ENCODE results near the gene TRABD2A.

TRABD2A gene

DNA sequence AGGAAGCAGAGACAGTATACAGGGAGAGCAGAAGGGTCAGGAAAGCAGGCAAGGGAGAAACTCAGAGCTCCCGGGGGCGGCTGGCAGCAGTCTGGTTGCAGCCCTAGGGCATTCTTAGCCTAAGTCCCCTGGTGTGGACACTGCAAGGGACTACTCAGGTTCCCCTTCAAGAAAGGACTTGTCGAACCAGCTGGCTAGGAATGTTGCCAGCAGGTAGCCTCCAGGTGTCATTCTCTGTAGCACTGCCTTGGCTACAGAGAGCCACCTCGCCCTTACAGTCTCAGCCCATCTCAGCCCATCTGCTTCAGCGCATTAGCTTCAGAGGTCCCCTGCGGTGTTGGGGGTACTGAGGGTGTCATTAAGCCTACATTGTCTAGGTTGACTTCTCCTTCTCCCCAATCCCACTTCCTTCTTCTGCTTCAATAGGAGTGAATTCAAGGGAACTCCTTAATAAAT, 13.3 kb upstream of the TRABD2A start:
- TF ChIP-seq, protein P1, sequence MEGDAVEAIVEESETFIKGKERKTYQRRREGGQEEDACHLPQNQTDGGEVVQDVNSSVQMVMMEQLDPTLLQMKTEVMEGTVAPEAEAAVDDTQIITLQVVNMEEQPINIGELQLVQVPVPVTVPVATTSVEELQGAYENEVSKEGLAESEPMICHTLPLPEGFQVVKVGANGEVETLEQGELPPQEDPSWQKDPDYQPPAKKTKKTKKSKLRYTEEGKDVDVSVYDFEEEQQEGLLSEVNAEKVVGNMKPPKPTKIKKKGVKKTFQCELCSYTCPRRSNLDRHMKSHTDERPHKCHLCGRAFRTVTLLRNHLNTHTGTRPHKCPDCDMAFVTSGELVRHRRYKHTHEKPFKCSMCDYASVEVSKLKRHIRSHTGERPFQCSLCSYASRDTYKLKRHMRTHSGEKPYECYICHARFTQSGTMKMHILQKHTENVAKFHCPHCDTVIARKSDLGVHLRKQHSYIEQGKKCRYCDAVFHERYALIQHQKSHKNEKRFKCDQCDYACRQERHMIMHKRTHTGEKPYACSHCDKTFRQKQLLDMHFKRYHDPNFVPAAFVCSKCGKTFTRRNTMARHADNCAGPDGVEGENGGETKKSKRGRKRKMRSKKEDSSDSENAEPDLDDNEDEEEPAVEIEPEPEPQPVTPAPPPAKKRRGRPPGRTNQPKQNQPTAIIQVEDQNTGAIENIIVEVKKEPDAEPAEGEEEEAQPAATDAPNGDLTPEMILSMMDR (IDR thresholded peaks at IDR 0.05; ENCODE audit: low read depth, low read length), result no peak
- no peak for DNase-seq (ENCODE audit: extremely low read depth, low read depth)

DNA sequence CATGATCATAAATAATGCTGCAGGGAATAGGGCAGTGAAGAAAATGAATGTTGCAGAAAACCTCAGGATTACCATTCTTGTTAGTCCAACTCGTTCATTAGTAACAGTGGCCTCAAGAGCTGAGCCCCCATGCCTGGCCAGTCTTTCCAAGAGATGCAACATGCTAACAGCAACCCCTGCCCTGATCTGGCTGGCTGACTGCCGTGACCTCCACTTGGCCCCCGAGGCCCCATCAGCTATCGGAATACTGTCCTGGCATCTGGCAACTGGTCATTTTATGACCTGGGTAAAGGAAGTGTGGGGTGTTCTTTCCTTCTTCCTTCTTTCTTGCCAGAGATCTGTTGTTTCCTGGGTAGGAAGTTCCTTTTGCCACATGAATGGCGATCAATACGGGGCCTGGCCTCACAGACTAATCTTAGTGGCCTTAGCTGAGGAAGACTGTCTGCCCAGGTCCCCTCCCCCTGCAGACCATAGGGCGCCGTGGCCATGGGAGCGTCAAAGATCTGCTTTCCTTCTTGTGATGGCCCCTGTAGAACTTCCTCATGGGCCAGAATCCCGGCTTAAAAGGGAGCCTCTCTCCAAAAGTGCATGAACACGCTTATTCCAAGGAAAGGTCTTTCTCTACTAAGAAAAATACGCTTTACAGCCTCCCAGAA, 10.6 kb upstream of the TRABD2A start:
- TF ChIP-seq, protein P1 (IDR thresholded peaks at IDR 0.05; ENCODE audit: low read depth, low read length), result no peak
- DNase-seq (ENCODE audit: extremely low read depth, low read depth), result no peak

DNA sequence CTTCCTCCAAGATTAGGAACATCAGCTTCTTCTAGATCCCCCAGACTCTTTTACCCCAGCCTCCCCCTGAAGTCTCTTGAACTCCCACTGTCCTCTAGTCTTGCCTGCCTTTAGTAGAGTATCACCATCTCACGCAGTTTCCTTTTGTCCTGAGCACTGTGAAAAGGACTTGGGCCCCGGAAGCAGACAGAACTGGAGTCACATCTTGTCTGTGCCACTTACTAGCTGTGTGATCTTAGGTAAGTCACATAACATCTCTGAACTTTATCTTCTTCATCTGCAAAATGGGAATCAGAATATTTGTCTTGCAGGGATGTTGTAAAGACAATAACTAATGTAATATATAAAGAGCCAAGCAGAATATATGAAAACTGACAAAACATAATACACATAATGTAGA, 8.4 kb upstream of the TRABD2A start:
- TF ChIP-seq, protein P1 (IDR thresholded peaks at IDR 0.05; ENCODE audit: low read depth, low read length), result no peak
- DNase-seq (ENCODE audit: extremely low read depth, low read depth), result no peak

DNA sequence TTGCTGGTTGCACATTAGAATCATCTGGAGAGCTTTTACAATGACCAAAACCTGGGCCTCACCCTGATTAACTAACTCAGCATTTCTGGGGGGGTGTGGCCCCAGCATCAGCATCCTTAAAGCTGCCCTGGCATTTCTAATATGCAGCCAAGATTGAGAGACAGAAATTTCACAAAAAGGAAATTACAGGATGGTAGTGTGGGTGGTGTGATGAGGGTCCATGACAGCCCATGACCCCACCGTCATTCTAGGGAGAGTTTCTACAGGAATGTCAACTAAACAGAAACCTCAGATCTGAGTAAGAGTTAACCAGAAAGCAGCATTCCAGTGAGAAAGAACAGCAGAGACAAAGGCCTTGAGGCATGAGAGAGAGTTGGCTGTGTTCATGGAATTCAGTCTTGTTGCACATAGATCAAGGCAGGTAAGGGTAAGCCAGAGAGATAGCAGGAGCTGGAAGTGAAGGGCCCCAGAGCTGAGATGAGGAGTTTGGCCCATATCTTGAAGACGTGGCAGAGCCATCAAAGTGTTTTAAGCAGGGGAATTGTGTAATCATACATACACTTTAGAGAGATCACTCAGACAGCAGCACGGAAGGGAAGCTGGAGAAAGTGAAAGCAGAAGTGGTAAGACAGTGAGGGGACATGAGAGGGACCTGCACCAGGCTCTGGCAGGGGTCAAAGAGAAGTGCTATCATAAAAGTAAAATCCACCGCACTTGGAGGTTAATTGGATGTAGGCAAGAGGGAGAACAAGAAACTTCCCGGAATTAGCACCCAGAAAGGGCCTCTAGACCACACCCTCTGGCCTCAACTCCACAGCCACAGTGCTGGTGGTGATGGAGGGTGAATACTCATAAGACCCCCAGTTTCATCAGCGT, 7.8 kb upstream of the TRABD2A start:
- TF ChIP-seq, protein P1 (IDR thresholded peaks at IDR 0.05; ENCODE audit: low read depth, low read length), result no peak
- no peak for DNase-seq (ENCODE audit: extremely low read depth, low read depth)

DNA sequence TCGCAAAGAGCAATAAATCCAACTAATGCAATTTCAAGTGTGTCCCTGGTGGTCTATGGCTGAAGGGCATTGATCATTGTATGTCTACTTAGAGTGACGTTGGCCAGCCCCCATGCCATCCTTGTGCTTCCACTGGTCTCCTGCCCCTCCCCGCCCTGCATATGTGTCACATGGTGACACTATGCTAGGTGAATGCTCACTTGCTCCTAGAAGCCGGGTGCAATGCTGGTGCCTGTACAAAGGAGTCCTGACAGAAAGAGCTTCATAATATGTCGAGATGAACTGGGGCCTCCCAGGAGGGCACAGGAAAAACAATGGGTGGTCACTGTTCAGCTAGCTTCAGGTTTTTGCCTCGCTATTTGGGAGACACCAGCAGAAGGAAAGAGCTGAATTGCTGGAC, 5.9 kb upstream of the TRABD2A start:
- TF ChIP-seq, protein P1 (IDR thresholded peaks at IDR 0.05; ENCODE audit: low read depth, low read length), result no peak
- DNase-seq (ENCODE audit: extremely low read depth, low read depth), result no peak

DNA sequence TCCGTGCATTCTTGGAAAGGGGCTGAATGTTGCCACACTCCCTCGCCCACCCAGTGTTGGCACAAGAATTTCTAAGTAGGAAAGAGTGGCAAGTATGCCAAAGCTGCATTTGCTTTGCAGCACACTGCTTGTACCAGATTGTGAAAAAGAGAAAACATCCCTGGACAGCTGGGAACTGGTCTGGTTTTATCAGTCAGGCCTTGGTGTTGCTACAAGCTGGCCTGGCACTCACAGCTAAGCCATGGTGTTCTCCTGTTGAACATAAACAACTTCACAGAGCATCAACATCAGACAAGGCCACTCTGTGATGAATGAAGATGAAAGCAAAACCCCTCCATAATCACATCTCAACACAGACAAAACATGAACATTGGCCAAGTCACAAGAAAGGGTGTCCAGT, 4.2 kb upstream of the TRABD2A start:
- TF ChIP-seq, protein P1 (IDR thresholded peaks at IDR 0.05; ENCODE audit: low read depth, low read length), result no peak
- DNase-seq (ENCODE audit: extremely low read depth, low read depth), result no peak

DNA sequence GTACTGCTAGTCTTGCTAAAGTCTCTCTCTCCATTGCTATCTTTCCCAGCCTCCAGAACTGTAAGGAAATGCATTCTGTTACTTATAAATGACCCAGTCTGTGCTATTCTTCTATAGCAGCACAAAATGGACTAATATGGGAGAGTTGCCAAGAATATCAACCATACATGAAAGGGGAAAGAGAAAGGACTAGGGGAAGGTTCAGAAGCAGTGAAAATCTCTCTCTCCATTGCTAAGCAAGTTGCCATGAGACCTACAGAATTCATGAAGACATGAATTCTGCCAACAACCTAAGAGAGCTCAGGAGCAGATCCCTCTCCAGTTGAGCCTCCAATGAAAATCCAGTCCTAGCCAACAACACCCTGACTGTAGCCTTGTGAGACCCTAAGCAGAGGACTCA, 3.6 kb upstream of the TRABD2A start:
- TF ChIP-seq, protein P1 (IDR thresholded peaks at IDR 0.05; ENCODE audit: low read depth, low read length), result no peak

More for the DNA sequence above, 3.6 kb upstream of the TRABD2A start:
- DNase-seq (ENCODE audit: extremely low read depth, low read depth), result no peak

Data from AG09319 (cell line).